H1 (cell line): ENCODE data around the gene DPM3. TPM values are rescaled to one million over a fixed set of nuclear protein-coding genes. Genes with fewer than 3 reads are reported as not detected.
A peak's percentile ranks its signal among the peaks of the same experiment; 100 is the strongest.

Experiments used
- CTCF ChIA-PET: fragments of 300-600 bp; sonication (Branson Sonifier 250); formaldehyde crosslinking; loops from one replicate; lab custom pipeline; 2021; ENCODE audit not compliant: partially characterized antibody; lab: Charles Lee
- POLR2A ChIA-PET: fragments of 300-600 bp; sonication (Branson Sonifier 250); formaldehyde crosslinking; loops from one replicate; lab custom pipeline; 2021; ENCODE audit warnings: inconsistent platforms; ENCODE audit not compliant: partially characterized antibody; lab: Charles Lee
- DNase-seq, 2 experiments: peaks; one replicate each; pipeline versions ENCODE4 v3.0.0 to v3.0.0-alpha.2; 2010 to 2022; ENCODE audit warnings: low spot score in 2 of 2, low read depth in 1 of 2, mixed read lengths in 1 of 2
- FAIRE-seq: peaks from 2 replicates; lab custom pipeline; 2011; peaks lifted over from hg19 to GRCh38; lab: Jason Lieb, UNC
- H2AFZ ChIP-seq: 2 replicates; pipeline ENCODE4 v1.8.1; 2012; ENCODE audit warnings: low read length, inconsistent platforms
- H2AK5ac ChIP-seq: 2 replicates; pipeline ENCODE4 v1.6.1; 2013; ENCODE audit warnings: low read depth, low read length
- H2BK120ac ChIP-seq: replicated peaks from 2 replicates; pipeline ENCODE3; 2013; ENCODE audit warnings: low read depth, low read length, inconsistent platforms
- H2BK12ac ChIP-seq: 2 replicates; pipeline ENCODE4 v1.6.1; 2013; ENCODE audit warnings: low read depth, low read length
- H2BK15ac ChIP-seq: 2 replicates; pipeline ENCODE4 v1.6.1; 2013; ENCODE audit warnings: low read length
- H2BK20ac ChIP-seq: 2 replicates; pipeline ENCODE4 v1.6.1; 2013; ENCODE audit warnings: low read length
- H2BK5ac ChIP-seq: 2 replicates; pipeline ENCODE4 v1.6.1; 2013; ENCODE audit warnings: low read depth, low read length
- H3K14ac ChIP-seq: 2 replicates; pipeline ENCODE4 v1.6.1; 2013; ENCODE audit warnings: inconsistent platforms; ENCODE audit not compliant: insufficient read length
- H3K18ac ChIP-seq: 2 replicates; pipeline ENCODE4 v1.6.1; 2013; ENCODE audit warnings: low read length; ENCODE audit errors: extremely low read depth
- H3K23ac ChIP-seq: 2 replicates; pipeline ENCODE4 v1.6.1; 2013; ENCODE audit warnings: inconsistent platforms; ENCODE audit not compliant: insufficient read length
- H3K23me2 ChIP-seq: 2 replicates; pipeline ENCODE4 v1.6.1; 2013; ENCODE audit warnings: low read depth, low read length
- H3K27ac ChIP-seq: 2 replicates; pipeline ENCODE4 v1.6.1; 2011; ENCODE audit warnings: low read depth, low read length, inconsistent platforms
- H3K27me3 ChIP-seq, 4 experiments: replicated peaks in 1 of 4; 1 replicate in 1 of 4; 2 replicates in 3 of 4; pipeline versions ENCODE4 v1.6.1 to v1.8.1; 2011 to 2013; ENCODE audit warnings: low read length in 3 of 4, mild to moderate bottlenecking in 3 of 4, inconsistent platforms in 2 of 4, mixed read lengths in 2 of 4, moderate library complexity in 1 of 4; ENCODE audit not compliant: control insufficient read depth in 3 of 4, insufficient read depth in 3 of 4; ENCODE audit errors: extremely low read depth in 1 of 4
- H3K36me3 ChIP-seq, 4 experiments: 2 replicates each; pipeline versions ENCODE4 v1.6.1 to v1.8.1; 2011 to 2013; ENCODE audit warnings: mild to moderate bottlenecking in 4 of 4, low read length in 3 of 4, moderate library complexity in 2 of 4, control low read depth in 1 of 4, inconsistent platforms in 1 of 4; ENCODE audit not compliant: insufficient read depth in 4 of 4, control insufficient read depth in 2 of 4
- H3K4ac ChIP-seq: replicated peaks from 2 replicates; pipeline ENCODE3; 2013; ENCODE audit warnings: low read length, low read depth, mixed read lengths, inconsistent platforms; ENCODE audit not compliant: insufficient read length
- H3K4me1 ChIP-seq, 4 experiments: replicated peaks in 1 of 4; 1 replicate in 1 of 4; 2 replicates in 3 of 4; pipeline versions ENCODE4 v1.6.1 to v1.8.1; 2011 to 2013; ENCODE audit warnings: low read length in 3 of 4, inconsistent platforms in 2 of 4, mixed read lengths in 1 of 4; ENCODE audit not compliant: insufficient read depth in 4 of 4, control insufficient read depth in 3 of 4
- H3K4me2 ChIP-seq, 2 experiments: 2 replicates each; pipeline versions ENCODE4 v1.6.1 to v1.8.1; 2011 to 2013; ENCODE audit warnings: low read depth in 2 of 2, low read length in 2 of 2, control low read depth in 1 of 2, inconsistent platforms in 1 of 2, mild to moderate bottlenecking in 1 of 2; ENCODE audit not compliant: insufficient read depth in 1 of 2
- H3K4me3 ChIP-seq, 4 experiments: fragments of 200-600, 300-600 bp in 1 of 4; sonication (generic), shearing (Covaris generic), sonication (Bioruptor Twin) in 1 of 4; 2 replicates each; pipeline versions ENCODE4 v1.5.1 to v1.8.1; 2011 to 2016; ENCODE audit warnings: low read length in 4 of 4, low read depth in 3 of 4, control low read depth in 2 of 4, inconsistent platforms in 2 of 4, mild to moderate bottlenecking in 2 of 4, mixed read lengths in 1 of 4, moderate library complexity in 1 of 4; ENCODE audit not compliant: insufficient read depth in 2 of 4; ENCODE audit errors: extremely low read depth in 1 of 4
- H3K56ac ChIP-seq: replicated peaks from 2 replicates; pipeline ENCODE3; 2013; ENCODE audit warnings: low read depth, mild to moderate bottlenecking, mixed read lengths, low read length, inconsistent platforms; ENCODE audit not compliant: insufficient read length
- H3K79me1 ChIP-seq: 2 replicates; pipeline ENCODE4 v1.6.1; 2013; ENCODE audit warnings: low read depth, low read length, control low read depth
- H3K79me2 ChIP-seq, 2 experiments: 2 replicates each; pipeline versions ENCODE4 v1.6.1 to v1.8.1; 2012 to 2013; ENCODE audit warnings: low read length in 2 of 2, mild to moderate bottlenecking in 2 of 2, inconsistent platforms in 1 of 2; ENCODE audit not compliant: insufficient read depth in 2 of 2, control insufficient read depth in 1 of 2
- H3K9ac ChIP-seq, 4 experiments: replicated peaks in 1 of 4; 1 replicate in 1 of 4; 2 replicates in 3 of 4; pipeline versions ENCODE4 v1.6.1 to v1.8.1; 2011 to 2013; ENCODE audit warnings: low read depth in 3 of 4, low read length in 3 of 4, control low read depth in 2 of 4, mild to moderate bottlenecking in 2 of 4, moderate library complexity in 2 of 4, inconsistent platforms in 1 of 4; ENCODE audit errors: extremely low read depth in 1 of 4
- H3K9me3 ChIP-seq, 2 experiments: 2 replicates each; pipeline versions ENCODE4 v1.6.1 to v1.8.1; 2012 to 2013; ENCODE audit warnings: mild to moderate bottlenecking in 2 of 2, moderate library complexity in 2 of 2, control low read depth in 1 of 2, inconsistent platforms in 1 of 2, low read depth in 1 of 2, low read length in 1 of 2, mixed read lengths in 1 of 2; ENCODE audit not compliant: insufficient read depth in 2 of 2
- H4K20me1 ChIP-seq, 2 experiments: replicated peaks in 1 of 2; 2 replicates each; pipeline versions ENCODE3 to v1.8.1; 2011 to 2013; ENCODE audit warnings: inconsistent platforms in 2 of 2, low read length in 2 of 2, mild to moderate bottlenecking in 1 of 2; ENCODE audit not compliant: insufficient read depth in 2 of 2, control insufficient read depth in 1 of 2
- H4K5ac ChIP-seq: 2 replicates; pipeline ENCODE4 v1.6.1; 2013; ENCODE audit warnings: low read length, low read depth, mixed read lengths, inconsistent platforms; ENCODE audit not compliant: insufficient read length
- H4K8ac ChIP-seq: 2 replicates; pipeline ENCODE4 v1.8.0; 2013; ENCODE audit warnings: mild to moderate bottlenecking, moderate library complexity, low read length, inconsistent platforms; ENCODE audit not compliant: insufficient read depth; ENCODE audit errors: extremely low read depth
- H4K91ac ChIP-seq: replicated peaks from 2 replicates; pipeline ENCODE3; 2013; ENCODE audit warnings: low read length, mixed read lengths, inconsistent platforms; ENCODE audit not compliant: insufficient read length
- BCL11A ChIP-seq, 2 experiments: IDR thresholded peaks; one replicate each; pipeline ENCODE4 v1.6.1; 2011; ENCODE audit warnings: low read depth in 2 of 2, low read length in 2 of 2, mild to moderate bottlenecking in 2 of 2
- CREB1 ChIP-seq: IDR thresholded peaks from 2 replicates; pipeline ENCODE4 v1.6.1; 2012; ENCODE audit warnings: inconsistent platforms
- CTCF ChIP-seq, 3 experiments: IDR thresholded peaks; 1 replicate in 2 of 3; 2 replicates in 1 of 3; pipeline versions ENCODE4 v1.5.1 to v1.6.1; 2011; ENCODE audit warnings: low read length in 3 of 3, mild to moderate bottlenecking in 3 of 3, inconsistent platforms in 2 of 3, low read depth in 1 of 3, moderate library complexity in 1 of 3; ENCODE audit not compliant: insufficient read depth in 1 of 3; ENCODE audit errors: control extremely low read depth in 1 of 3
- JUN ChIP-seq: IDR thresholded peaks from 2 replicates; pipeline ENCODE4 v1.6.1; 2011; ENCODE audit warnings: low read depth, mild to moderate bottlenecking, improper control_type of control experiment, low read length
- PHF8 ChIP-seq: fragments of 200-600 bp; sonication (generic); conservative IDR thresholded peaks from 2 replicates; pipeline ENCODE4 v1.7.1; 2012; ENCODE audit warnings: low read depth, mild to moderate bottlenecking, inconsistent platforms, low read length, moderate library complexity
- SIN3A ChIP-seq, 2 experiments: IDR thresholded peaks in 1 of 2; conservative IDR thresholded peaks in 1 of 2; 2 replicates each; pipeline ENCODE4 v1.6.1; 2011 to 2012; ENCODE audit warnings: low read length in 2 of 2, improper control_type of control experiment in 1 of 2, low read depth in 1 of 2, mild to moderate bottlenecking in 1 of 2
- SP4 ChIP-seq: IDR thresholded peaks from 2 replicates; pipeline ENCODE4 v1.6.1; 2012; ENCODE audit warnings: low read length, inconsistent platforms
- WGBS, 2 experiments: shearing (Covaris generic) in 1 of 2; methylation state at CpG; one replicate each; pipeline versions ENCODE4 v1.1.6 to v1.1.7; 2013 to 2015; ENCODE audit warnings: low lambda C conversion rate in 2 of 2, mixed read lengths in 2 of 2, inconsistent platforms in 1 of 2, low coverage in 1 of 2, missing lambda C conversion rate in 1 of 2; ENCODE audit not compliant: insufficient replicate concordance in 2 of 2, insufficient coverage in 1 of 2, insufficient read length in 1 of 2; ENCODE audit errors: extremely low coverage in 1 of 2, missing lambda C conversion rate in 1 of 2; 5-methylcytosine and 5-hydroxymethylcytosine counted together
- polyA plus RNA-seq, 7 experiments: library from polyadenylated mRNA; depleted of rRNA in 3 of 7; stranded (reverse) in 5 of 7; unstranded in 2 of 7; fragments of >200 nt in 5 of 7; fragments of 200-250 nt in 2 of 7; gene quantifications; 1 replicate in 5 of 7; 2 replicates in 1 of 7; 4 replicates in 1 of 7; pipeline versions ENCODE4 v1.2.1 to v1.2.3, GENCODE V29; 2011 to 2013; ENCODE audit warnings: missing spikeins in 2 of 7, mixed read lengths in 2 of 7
- total RNA-seq: library from RNA; stranded (reverse); fragmentation: NEBNext Ultra II Directional; extraction: Animal tissue kit (Norgen Biotek cat#: 25700); gene quantifications from 2 replicates; pipeline ENCODE4 v1.2.1, GENCODE V29; 2021

The DPM3 gene
- total and polyA plus RNA-seq, 2 of the 8 experiments (the other 6 are each of a cell fraction or from before 2014, with no cell fraction given), result 44.8 to 227 TPM

- no peak overlapping the region for H3K56ac ChIP-seq
- DNase-seq, result no peak
- no peaks in the 10 kb centered on the region for H3K9me3 ChIP-seq
- no peaks in the 10 kb centered on the region; the same call in 1 of the 2 replicates for H3K23me2 ChIP-seq
- H3K27ac ChIP-seq, result no peak overlapping the region
- H4K5ac ChIP-seq, result no peak overlapping the region
- ChIA-PET POLR2A (interaction anchor here (1.0 to 20.5 kb wide), 7 partner anchors 7 to 122 kb away, joined by 3 to 512 read pairs (median 3); partner anchors contain the start of genes KRTCAP2, MTX1, THBS3 and TRIM46), CTCF (interaction anchor here (0.9 to 6.1 kb wide), 8 partner anchors 8 to 65 kb away, joined by 3 to 38 read pairs (median 5); partner anchors contain the start of gene KRTCAP2)
- H2AFZ ChIP-seq, result no peak overlapping the region
- H2BK20ac ChIP-seq, result no peak overlapping the region
- H4K91ac ChIP-seq, result peak overlapping the region; percentile 5
- H3K14ac ChIP-seq, result no peak overlapping the region
- 0 out of 4 replicates have a peak overlapping the region, but pooled peaks of 1 of the 2 experiments have one; percentile 54 for H3K4me2 ChIP-seq
- H3K79me1 ChIP-seq, result no peaks in the 10 kb centered on the region
- FAIRE-seq, result no peak
- H2BK5ac ChIP-seq, result peak overlapping the region; percentile 60
- no peak overlapping the region for H2BK15ac ChIP-seq
- no peak overlapping the region; the same call in 1 of the 2 replicates for H3K18ac ChIP-seq
- H2BK12ac ChIP-seq, result no peak overlapping the region
- H3K9ac ChIP-seq, result no peak overlapping the region
- no peak overlapping the region; the same call in 1 of the 2 replicates for H4K8ac ChIP-seq
- H3K27me3 ChIP-seq, result no peaks in the 10 kb centered on the region
- H3K36me3 ChIP-seq, result peaks cover 0 to 15% (median 7%) of the 10 kb centered on the region in 4 experiments; a peak in 6 of 8 replicates
- H3K4ac ChIP-seq, result no peak overlapping the region
- 0 out of 2 replicates have a peak overlapping the region, but pooled peaks have one; percentile 24 for H2AK5ac ChIP-seq
- WGBS, 2 experiments, result 80% methylated on average over 21 of the region's 21 CpGs; no CpG with 5 or more reads in 1 of the 2 experiments
- no peak overlapping the region for H3K4me3 ChIP-seq
- H3K23ac ChIP-seq, result no peak overlapping the region
- TF ChIP-seq SIN3A (conservative IDR thresholded peaks at IDR 0.05 in 1 of 2, IDR thresholded peaks at IDR 0.05 in 1 of 2; ENCODE audit: low read depth in 1 of 2, low read length in 2 of 2) (no peak), PHF8 (no peak), CTCF (IDR thresholded peaks at IDR 0.05; ENCODE audit: control extremely low read depth in 1 of 3, insufficient read depth in 1 of 3, low read depth in 1 of 3, low read length in 3 of 3) (peak in 1 of 3 experiments; percentile 27; a peak in 1 of 4 replicates), SP4 (no peak), JUN (no peak), CREB1 (no peak), BCL11A (IDR thresholded peaks at IDR 0.05; ENCODE audit: low read depth in 2 of 2, low read length in 2 of 2) (no peak)
- H3K4me1 ChIP-seq, result peaks cover 4 to 20% (median 11%) of the 10 kb centered on the region in 4 experiments
- no peak overlapping the region for H2BK120ac ChIP-seq
- no peaks in the 10 kb centered on the region for H3K79me2 ChIP-seq
- H4K20me1 ChIP-seq, result no peaks in the 10 kb centered on the region
Measured at GRCh38 chr1:155184835-155185782, 44.8 kb upstream of the DPM3 start.
